Measurements from ENCODE around the gene CUL5.

Gene CUL5

GRCh38 chr11:108008656-108009496, at the start of gene CUL5:
Gene CUL5, plus strand, starts transcription at chr11:108008898. Its CDS starts 451 bp downstream, at chr11:108009349.
- DNase-seq (ENCODE audit: low read depth in 2 of 2): peak; percentile 79 to 86

DNA sequence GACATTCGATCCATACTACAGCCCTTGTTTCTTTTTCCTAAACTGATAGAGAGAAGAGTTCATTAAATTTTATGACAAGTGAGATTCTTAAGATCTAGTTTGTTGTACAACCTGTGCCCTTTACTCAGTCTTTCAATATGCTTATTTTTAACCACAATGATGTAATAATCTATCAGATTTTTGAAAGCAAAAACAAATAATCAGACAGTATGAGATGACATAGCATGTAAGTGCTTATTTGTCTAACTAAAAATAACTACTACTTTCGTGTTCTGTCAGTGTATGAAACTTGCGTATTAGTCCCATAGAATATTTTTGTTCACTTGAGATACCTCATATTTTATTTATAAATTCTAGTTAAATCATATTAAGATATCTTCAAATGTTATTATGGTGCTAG, 47.2 kb upstream of the CUL5 start:
- no peak for DNase-seq (ENCODE audit: low read depth in 2 of 2)

- no peak for DNase-seq (ENCODE audit: low read depth in 2 of 2)
Observed at GRCh38 chr11:107962181-107962580, 46.5 kb upstream of the CUL5 start.

DNA sequence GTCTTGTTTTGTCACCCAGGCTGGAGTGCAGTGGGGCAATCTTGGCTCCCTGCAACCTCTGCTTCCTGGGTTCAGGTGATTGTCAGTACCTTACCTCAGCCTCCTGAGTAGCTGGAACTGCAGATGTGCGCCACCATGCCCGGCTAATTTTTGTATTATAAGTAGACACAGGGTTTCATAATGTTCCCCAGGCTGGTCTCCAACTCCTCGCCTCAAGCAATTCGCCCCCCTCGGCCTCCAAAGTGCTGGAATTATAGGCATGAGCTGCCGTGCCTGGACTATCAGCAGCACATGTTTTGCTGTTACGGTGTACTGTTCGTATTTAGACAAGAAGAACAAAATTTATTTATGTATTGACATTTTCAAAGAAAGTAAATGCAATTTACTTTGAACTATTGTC, 45.6 kb upstream of the CUL5 start:
- no peak for DNase-seq (ENCODE audit: low read depth in 2 of 2)

GRCh38 chr11:107969219-107969618, 39.5 kb upstream of the CUL5 start:
- no peak for DNase-seq (ENCODE audit: low read depth in 2 of 2)

GRCh38 chr11:107970049-107970448, 38.6 kb upstream of the CUL5 start:
- DNase-seq (ENCODE audit: low read depth in 2 of 2): no peak

DNA sequence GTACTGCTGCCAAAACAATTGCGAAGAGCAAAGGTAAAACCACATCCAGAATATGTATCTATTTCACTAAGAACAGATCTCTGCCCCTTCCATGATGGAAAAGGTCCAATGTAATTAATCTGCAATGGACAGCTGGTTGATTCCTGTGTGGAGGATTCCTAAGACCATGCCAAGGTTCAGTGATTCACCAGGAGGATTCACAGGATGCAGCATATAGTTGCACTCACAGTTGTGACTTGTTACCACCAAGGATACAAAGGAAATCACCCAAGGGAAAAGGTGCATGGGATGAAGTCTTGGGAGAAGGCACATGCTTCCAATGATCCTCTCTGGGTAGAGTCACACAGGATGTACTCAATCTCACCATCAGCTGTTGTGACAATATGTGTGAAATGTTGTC, 35.1 kb upstream of the CUL5 start:
- DNase-seq (ENCODE audit: low read depth in 2 of 2): no peak

DNA sequence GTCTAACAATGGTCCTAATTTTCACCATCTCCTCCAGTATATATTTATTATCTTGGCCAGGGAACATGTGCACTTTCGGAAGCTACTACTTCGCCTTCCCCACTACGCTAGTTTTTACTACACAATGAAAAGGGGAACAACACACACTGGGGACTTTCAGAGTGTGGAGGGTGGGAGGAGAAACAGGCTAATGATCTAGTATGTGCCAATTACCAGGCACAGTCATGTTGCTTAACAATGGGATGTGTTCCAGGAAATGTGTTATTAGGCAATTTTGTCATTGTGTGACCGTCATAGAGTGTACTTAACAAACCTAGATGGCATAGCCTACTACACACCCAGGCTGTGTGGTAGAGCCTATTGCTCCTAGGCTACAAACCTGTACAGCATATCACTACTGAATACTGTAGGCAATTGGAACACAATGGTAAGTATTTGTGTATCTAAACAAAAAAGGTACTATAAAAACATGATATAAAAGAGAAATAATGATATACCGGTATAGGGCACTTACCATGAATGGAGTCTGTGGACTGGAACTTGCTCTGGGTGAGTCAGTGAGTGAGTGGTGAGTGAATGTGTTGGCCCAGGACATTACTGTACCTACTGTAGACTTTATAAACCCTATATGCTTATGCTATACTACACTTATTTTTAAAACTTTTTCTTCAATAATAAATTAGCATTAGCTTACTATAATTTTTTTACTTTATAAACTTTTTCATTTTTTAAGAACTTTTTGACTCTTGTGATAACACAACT, 20.1 kb upstream of the CUL5 start:
- no peak for DNase-seq (ENCODE audit: low read depth in 2 of 2)

DNA sequence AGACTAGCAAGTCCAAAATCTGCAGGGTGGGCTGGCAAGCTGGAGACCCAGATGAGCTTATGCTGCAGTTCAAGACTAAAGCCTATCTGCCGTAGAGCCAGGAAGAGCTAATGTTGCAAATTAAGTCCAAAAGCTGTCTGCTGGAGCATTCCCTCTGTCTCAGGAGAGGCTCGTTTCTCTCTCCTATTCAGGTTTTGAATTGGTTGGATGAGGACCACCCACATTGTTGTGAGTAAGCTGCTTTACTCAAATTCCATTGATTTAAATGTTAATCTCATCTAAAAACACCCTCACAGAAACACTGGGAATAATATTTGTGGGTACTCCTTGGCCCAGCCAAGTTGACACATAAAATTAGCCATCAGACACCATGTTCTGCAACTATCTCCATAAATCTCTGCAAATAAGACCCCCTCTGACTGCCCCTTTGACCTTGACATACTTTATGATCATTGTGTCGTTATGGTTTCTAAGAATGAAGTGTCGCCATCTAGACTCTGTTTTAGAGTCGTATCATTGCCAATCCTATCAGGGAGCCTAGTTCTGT, 16.8 kb upstream of the CUL5 start:
- DNase-seq (ENCODE audit: low read depth in 2 of 2): no peak

DNA sequence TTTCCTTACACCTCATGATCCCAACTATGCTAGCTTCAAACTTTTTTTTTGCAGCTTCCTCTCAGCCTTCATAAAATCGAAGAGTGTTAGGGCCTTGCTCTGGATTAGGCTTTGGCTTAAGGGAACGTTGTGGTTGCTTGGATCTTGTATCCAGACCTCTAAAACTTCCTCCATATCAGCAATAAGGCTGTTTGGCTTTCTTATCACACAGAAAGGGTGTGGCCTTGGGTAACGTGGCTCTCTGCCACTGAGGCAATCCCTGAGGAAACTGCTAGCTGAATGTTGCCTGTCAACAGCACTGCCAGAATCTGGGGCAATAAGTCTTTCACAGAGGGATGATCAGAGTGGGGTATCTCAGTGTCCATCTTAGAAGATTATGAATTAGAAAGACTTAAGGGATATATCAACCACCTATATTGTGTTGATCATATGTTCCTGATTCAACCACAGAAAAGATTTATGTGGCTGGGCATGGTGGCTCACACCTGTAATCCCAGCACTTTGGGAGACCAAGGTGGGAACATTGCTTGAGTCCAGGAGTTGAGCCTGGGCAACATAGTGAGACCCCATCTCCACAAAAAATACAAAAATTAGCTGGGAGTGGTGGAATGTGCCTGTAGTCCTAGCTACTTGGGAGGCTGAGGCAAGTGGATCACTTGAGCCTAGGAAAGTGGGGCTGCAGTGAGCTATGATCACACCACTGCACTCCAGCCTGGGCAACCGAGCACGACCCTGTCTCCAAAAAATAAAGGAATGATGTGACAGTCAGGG, 12.5 kb upstream of the CUL5 start:
- no peak for DNase-seq (ENCODE audit: low read depth in 2 of 2)

GRCh38 chr11:107998761-107999160, 9.9 kb upstream of the CUL5 start:
- no peak for DNase-seq (ENCODE audit: low read depth in 2 of 2)

- DNase-seq (ENCODE audit: low read depth in 2 of 2): no peak
Observed at GRCh38 chr11:107999759-108000455, 8.8 kb upstream of the CUL5 start.

GRCh38 chr11:108002476-108002875, 6.2 kb upstream of the CUL5 start:
- no peak for DNase-seq (ENCODE audit: low read depth in 2 of 2)

DNA sequence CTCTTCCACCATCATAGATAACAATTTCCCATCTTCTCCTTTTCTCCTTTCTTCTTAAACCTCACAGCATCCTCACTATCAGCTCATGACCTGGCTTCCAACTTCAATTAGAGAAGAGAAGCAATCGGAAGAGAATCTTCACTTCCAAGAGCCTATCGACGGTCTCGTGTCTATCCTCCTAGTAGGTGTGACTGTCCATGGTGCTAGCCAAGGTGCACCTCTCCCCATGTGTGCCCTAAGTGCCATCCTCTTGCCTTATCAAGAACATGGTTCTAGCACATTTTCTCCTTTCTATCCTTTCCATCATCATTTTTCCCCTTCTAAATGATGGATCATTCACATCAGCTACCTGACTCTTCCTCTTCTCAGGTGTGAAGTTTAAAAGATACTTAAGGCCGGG, 5.1 kb upstream of the CUL5 start:
- no peak for DNase-seq (ENCODE audit: low read depth in 2 of 2)

GRCh38 chr11:108007819-108008218, 879 bp upstream of the CUL5 start:
- no peak for DNase-seq (ENCODE audit: low read depth in 2 of 2)

DNA sequence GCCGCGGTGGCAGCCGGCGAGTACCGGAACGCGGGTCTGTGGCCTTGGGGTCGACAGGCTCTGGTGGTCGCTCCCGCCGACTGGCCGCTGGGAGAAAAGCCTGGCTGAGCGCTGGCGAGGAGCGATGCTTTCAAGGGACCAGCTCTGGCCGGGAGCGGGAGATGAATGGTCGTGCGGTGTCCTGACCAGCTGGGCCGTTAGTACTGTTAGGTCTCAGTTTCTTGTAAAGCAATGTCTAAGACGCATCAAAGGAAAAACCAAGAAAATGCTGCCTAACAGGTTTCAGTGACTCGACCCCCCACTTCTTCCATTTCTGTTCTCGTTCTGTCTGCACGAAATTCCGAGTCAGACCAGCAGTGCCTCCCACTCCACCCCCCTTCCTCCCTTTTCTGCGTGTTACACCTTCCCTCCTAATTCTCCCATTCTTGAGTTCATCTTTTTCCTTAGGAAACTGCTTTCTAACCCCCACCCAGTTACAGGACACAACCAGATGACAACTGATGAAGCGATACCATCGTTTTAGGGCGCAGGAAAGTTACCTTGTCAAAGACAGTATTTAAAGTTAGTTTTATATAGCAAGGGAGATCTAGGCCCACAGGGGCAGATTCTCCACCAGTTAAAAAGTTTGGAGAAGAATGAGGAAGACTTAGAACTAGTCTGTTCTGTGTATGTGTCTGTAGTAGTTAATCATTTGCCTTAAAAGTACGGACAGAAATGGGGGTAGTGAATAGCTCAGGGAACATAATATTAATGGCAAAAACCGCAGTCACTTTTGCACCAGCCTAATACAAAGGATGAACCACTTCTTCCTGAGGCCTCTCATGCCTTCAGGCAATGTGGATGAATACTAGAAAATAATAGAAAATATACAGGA, 1.0 kb downstream of the CUL5 start:
- DNase-seq (ENCODE audit: low read depth in 2 of 2): no peak

DNA sequence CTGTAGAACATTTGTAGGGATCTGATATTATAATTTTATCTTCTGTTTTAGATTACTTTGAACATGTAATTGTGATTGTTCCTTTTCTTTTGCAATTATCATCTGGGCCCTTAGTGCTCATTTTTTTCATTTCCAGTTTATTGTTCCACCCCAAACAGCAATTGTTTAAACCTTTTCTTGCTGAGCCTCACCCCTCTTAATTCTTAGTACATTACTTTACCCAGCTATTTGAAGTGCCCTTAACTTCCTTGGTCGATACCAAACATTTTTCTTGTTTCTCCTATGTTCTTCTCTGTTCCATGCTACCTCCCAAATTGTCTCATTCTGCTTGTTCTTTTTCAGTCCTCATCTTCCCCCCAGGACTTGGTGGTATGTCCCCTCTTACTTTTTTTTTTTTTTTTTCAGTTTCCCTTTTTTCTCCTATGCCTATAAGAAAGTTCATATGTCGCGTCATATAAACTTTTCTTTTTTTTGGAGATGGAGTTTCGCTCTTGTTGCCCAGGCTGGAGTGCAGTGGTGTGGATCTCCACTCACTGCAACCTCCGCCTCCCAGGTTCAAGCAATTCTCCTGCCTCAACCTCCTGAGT, 3.5 kb downstream of the CUL5 start:
- no peak for DNase-seq (ENCODE audit: low read depth in 2 of 2)

- DNase-seq (ENCODE audit: low read depth in 2 of 2): no peak
Observed at GRCh38 chr11:108016647-108017046, 7.9 kb downstream of the CUL5 start.

- no peak for DNase-seq (ENCODE audit: low read depth in 2 of 2)
Observed at GRCh38 chr11:108018708-108019107, 10.0 kb downstream of the CUL5 start.
